GM12891 (cell line): Measurements from ENCODE around the gene SRSF9.
"Not testable (repeated sequence)": the region's sequence is repeated elsewhere in the genome, so short reads cannot be mapped to it uniquely, and the experiment has no call there.

Experiments used
- DNase-seq: peaks from one replicate; pipeline ENCODE4 v3.0.0; 2011; ENCODE audit warnings: low spot score; ENCODE audit not compliant: insufficient read length
- FAIRE-seq: peaks from 2 replicates; lab custom pipeline; 2011; peaks lifted over from hg19 to GRCh38; lab: Jason Lieb, UNC
- PAX5 ChIP-seq: IDR thresholded peaks from 2 replicates; pipeline ENCODE4 v1.6.1; 2011; ENCODE audit warnings: low read length, moderate library complexity, mild to moderate bottlenecking; ENCODE audit not compliant: insufficient read depth, severe bottlenecking
- POLR2A ChIP-seq: IDR thresholded peaks from 2 replicates; pipeline ENCODE4 v1.6.1; 2011; ENCODE audit warnings: low read depth, low read length, control low read depth
- POLR2AphosphoS5 ChIP-seq: IDR thresholded peaks from 2 replicates; pipeline ENCODE4 v1.6.1; 2011; ENCODE audit warnings: low read depth, low read length, control low read depth
- POU2F2 ChIP-seq: IDR thresholded peaks from 2 replicates; pipeline ENCODE4 v1.6.1; 2011; ENCODE audit warnings: low read depth, mild to moderate bottlenecking, control low read depth, low read length, moderate library complexity
- SPI1 ChIP-seq: IDR thresholded peaks from 2 replicates; pipeline ENCODE4 v1.6.1; 2011; ENCODE audit warnings: low read depth, low read length, control low read depth
- TAF1 ChIP-seq: IDR thresholded peaks from 2 replicates; pipeline ENCODE4 v1.6.1; 2011; ENCODE audit warnings: low read depth, low read length, control low read depth

The SRSF9 gene

GRCh38 chr12:120495731-120496412, 26.3 kb upstream of the SRSF9 start, which contains the start of gene DYNLL1:
Gene DYNLL1 (plus strand): TSS chr12:120496113. CDS start chr12:120496422, 309 bp downstream.
- TF ChIP-seq POU2F2 (peak; percentile 37), POLR2AphosphoS5 (peak; percentile 97), PAX5 (no peak), TAF1 (peak; percentile 89), SPI1 (no peak), POLR2A (peak; percentile 96)
- DNase-seq: peak; percentile 92
- peak; percentile 95 for FAIRE-seq

DNA sequence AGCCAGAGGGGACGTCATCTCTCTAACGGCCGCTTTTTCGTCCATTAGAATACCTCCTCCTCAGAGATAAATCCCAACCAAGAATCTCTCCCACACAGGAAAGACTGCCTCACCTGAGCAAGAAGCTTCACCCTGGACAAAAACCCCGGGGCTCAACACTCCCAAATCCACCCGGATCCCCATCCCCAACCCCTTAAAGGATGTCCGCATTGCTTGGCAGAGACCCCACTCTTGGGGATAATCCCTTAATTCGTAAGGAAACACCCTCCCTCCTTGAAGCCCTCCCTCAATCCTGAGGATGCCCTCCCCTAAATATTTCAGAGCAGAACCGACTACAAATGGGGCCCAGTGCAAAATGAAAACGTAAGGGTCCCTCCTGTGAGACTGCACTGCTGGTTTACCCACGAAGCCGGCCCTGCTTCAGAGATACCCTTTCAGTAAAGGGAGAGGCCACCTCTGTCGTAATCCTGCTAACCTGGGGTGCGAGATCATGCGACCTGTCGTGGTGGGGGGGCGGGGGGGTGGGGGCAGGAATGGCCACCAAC, 25.7 kb upstream of the SRSF9 start:
- TF ChIP-seq POLR2AphosphoS5 (no peak), PAX5 (no peak), SPI1 (no peak), POU2F2 (no peak), POLR2A (no peak), TAF1 (no peak)
- DNase-seq: no peak
- FAIRE-seq: no peak

DNA sequence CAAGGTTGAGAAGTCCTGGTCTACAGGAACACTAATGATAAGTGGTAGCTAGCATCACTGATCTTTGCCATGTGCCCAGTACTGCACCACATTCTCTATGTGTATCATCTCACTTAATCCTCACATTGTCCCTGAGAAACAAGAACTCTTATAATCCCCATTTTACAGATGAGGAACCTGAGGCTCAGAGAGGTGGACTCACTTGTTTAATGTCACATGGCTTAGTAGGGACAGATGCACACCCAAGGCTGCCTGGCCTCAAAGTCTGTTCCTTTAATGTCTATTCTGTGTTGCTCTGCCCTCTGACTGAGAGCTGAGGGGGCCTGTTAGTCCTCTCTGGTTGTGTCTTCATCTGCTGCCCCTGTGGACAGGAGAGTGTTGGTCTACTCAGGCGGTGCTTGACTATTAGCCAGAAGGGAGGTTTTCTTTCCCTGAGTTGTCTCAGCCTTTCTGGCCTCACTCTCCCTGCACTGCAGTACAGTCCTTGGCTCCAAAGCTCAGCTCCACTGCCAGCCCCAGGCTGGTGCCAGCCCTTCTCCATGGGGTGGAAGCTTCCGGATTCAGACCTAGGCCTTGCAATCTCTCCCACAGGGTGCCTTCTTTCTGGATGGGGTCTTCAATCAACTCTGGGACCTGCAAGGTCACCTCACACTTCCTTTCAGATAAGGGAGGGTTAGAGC, 21.4 kb upstream of the SRSF9 start:
- TF ChIP-seq TAF1 (no peak), PAX5 (no peak), POLR2AphosphoS5 (no peak)
- DNase-seq (no peak), FAIRE-seq (no peak)

- FAIRE-seq (no peak), DNase-seq (no peak)
- TF ChIP-seq SPI1: no peak
- TF ChIP-seq POU2F2: no peak
- TF ChIP-seq POLR2AphosphoS5: no peak
- TF ChIP-seq POLR2A: no peak
- TF ChIP-seq TAF1: no peak
- no peak for TF ChIP-seq PAX5
Observed at GRCh38 chr12:120490325-120490724, 20.8 kb upstream of the SRSF9 start.

DNA sequence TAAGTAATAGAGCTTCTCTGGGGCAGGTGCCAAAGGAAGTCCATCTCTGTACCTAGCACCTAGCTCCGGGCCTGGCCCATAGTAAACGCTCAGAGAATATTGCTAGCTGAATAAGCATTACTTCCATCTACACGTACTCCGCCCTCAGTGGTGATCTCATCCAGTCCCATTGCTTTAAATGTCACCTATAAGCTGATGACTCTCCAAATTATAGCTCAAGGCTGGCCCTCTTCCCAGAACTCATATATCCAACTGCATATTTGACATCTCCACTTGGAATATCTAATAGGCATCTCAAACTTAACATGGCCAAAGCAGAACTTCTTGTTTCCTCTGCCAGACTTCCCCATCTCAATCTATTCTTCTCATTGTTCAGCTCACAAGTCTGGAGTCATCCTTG, 19.5 kb upstream of the SRSF9 start:
- FAIRE-seq: no peak

GRCh38 chr12:120488057-120488640, 18.6 kb upstream of the SRSF9 start:
- FAIRE-seq: no peak
- no peak for DNase-seq
- TF ChIP-seq SPI1 (no peak), PAX5 (no peak), TAF1 (no peak), POLR2AphosphoS5 (no peak), POU2F2 (no peak), POLR2A (no peak)

More for the DNA sequence above, 19.5 kb upstream of the SRSF9 start:
- no peak for DNase-seq
- no peak for TF ChIP-seq POLR2AphosphoS5
- no peak for TF ChIP-seq POU2F2
- no peak for TF ChIP-seq PAX5
- TF ChIP-seq SPI1: no peak
- no peak for TF ChIP-seq POLR2A
- no peak for TF ChIP-seq TAF1

- DNase-seq, FAIRE-seq: not testable (repeated sequence)
Observed at GRCh38 chr12:120487552-120487951, 18.0 kb upstream of the SRSF9 start.

DNA sequence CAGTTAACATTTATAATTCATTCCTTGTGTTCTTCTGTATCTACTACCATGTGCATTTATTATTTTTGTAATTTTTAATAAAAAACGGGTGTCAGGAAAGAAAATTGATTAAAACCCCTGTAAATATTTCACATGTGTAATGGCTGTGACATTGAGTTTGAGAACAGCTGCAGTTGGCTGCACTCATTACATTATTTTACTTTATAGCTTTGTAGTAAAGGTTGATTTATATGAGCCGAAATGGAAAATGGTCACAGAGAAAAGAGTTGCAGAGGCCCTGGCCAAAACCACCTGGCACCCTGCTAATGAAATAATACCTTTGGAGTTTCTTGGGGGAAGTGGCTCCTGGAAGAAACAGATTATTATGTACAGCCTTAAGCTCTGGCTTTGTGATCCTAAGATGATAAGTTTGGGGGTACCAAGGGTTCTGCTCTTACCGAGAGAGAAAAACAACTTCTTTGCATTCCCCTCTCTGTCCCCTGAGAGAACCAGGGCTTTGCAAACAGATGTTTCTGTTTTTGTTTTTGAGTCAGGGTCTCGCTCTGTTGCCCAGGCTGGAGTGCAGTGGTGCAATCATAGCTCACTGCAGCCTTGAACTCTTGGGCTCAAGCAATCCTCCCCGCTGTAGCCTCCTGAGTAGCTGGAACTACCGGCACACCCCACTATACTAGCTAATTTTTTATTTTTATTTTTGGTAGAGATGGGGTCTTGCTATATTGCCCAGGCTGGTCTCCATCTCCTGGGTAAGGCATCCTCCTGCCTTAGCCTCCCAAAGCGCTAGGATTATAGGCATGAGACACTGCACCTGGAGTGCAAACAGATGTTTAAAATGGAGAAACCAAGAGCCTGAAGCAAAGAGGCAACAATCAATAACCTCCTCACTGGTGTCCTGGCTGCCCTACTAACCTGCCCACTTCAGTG, 16.7 kb upstream of the SRSF9 start:
- FAIRE-seq (no peak), DNase-seq (no peak)
- TF ChIP-seq POLR2AphosphoS5 (no peak), SPI1 (no peak)

- FAIRE-seq (no peak), DNase-seq (no peak)
- TF ChIP-seq PAX5 (no peak), SPI1 (no peak), POLR2AphosphoS5 (no peak), POU2F2 (no peak), TAF1 (no peak), POLR2A (no peak)
Observed at GRCh38 chr12:120483621-120484020, 14.1 kb upstream of the SRSF9 start.
